CD14-positive monocyte (primary cell): ENCODE data around the gene OSBPL10. TPM values are rescaled to one million over a fixed set of nuclear protein-coding genes. Genes with fewer than 3 reads are reported as not detected.

Experiments
- DNase-seq, 3 donors: peaks; one replicate each; pipeline ENCODE4 v3.0.0-alpha.2; 2011 to 2022
- H2AFZ ChIP-seq: 2 replicates; pipeline ENCODE4 v1.6.0; 2012; ENCODE audit warnings: mild to moderate bottlenecking, low read depth, low read length, inconsistent platforms; ENCODE audit not compliant: insufficient read depth, poor library complexity, severe bottlenecking
- H3K27ac ChIP-seq, 2 donors: 1 replicate in 1 of 2; 2 replicates in 1 of 2; pipeline ENCODE4 v1.5.1; 2012 to 2013; ENCODE audit warnings: low read length in 2 of 2, control low read depth in 1 of 2, inconsistent platforms in 1 of 2, low read depth in 1 of 2, mild to moderate bottlenecking in 1 of 2
- H3K27me3 ChIP-seq, 2 donors: one replicate each; pipeline versions ENCODE4 v1.6.0 to v1.6.1; 2011 to 2013; ENCODE audit warnings: low read length in 2 of 2; ENCODE audit not compliant: control insufficient read depth in 2 of 2, insufficient read depth in 2 of 2
- H3K36me3 ChIP-seq, 2 donors: replicated peaks in 1 of 2; 1 replicate in 1 of 2; 2 replicates in 1 of 2; pipeline versions ENCODE4 v1.5.1 to v1.6.1; 2012 to 2013; ENCODE audit warnings: low read length in 2 of 2, control low read depth in 1 of 2, inconsistent platforms in 1 of 2, mild to moderate bottlenecking in 1 of 2; ENCODE audit not compliant: insufficient read depth in 2 of 2, control insufficient read depth in 1 of 2
- H3K4me1 ChIP-seq, 2 donors: 1 replicate in 1 of 2; 2 replicates in 1 of 2; pipeline versions ENCODE4 v1.5.1 to v1.6.1; 2012 to 2013; ENCODE audit warnings: low read length in 2 of 2, control low read depth in 1 of 2, inconsistent platforms in 1 of 2, mild to moderate bottlenecking in 1 of 2, moderate library complexity in 1 of 2; ENCODE audit not compliant: insufficient read depth in 2 of 2, control insufficient read depth in 1 of 2
- H3K4me2 ChIP-seq: replicated peaks from 2 replicates; pipeline ENCODE3; 2012; ENCODE audit warnings: low read length, moderate library complexity, mild to moderate bottlenecking; ENCODE audit not compliant: poor library complexity, severe bottlenecking; ENCODE audit errors: extremely low read depth
- H3K4me3 ChIP-seq, 3 experiments: fragments of 200-600 bp in 1 of 3; sonication (generic) in 1 of 3; replicated peaks in 1 of 3; 1 replicate in 2 of 3; 2 replicates in 1 of 3; pipeline ENCODE4 v1.5.1; 2011 to 2013; ENCODE audit warnings: low read length in 3 of 3, mild to moderate bottlenecking in 3 of 3, control low read depth in 2 of 3, low read depth in 2 of 3, inconsistent platforms in 1 of 3, moderate library complexity in 1 of 3
- H3K79me2 ChIP-seq: 2 replicates; pipeline ENCODE4 v1.6.0; 2012; ENCODE audit warnings: mild to moderate bottlenecking, control low read depth, inconsistent platforms, low read length, moderate library complexity; ENCODE audit not compliant: insufficient read depth
- H3K9ac ChIP-seq: 2 replicates; pipeline ENCODE4 v1.6.0; 2017; ENCODE audit warnings: low read length, mild to moderate bottlenecking; ENCODE audit not compliant: insufficient read depth, poor library complexity, severe bottlenecking
- H3K9me3 ChIP-seq, 2 donors: replicated peaks in 1 of 2; 1 replicate in 1 of 2; 2 replicates in 1 of 2; pipeline versions ENCODE4 v1.5.1 to v1.6.1; 2012 to 2013; ENCODE audit warnings: low read length in 2 of 2, control low read depth in 1 of 2; ENCODE audit not compliant: control insufficient read depth in 1 of 2, insufficient read depth in 1 of 2
- H4K20me1 ChIP-seq: 2 replicates; pipeline ENCODE4 v1.6.0; 2012; ENCODE audit warnings: mild to moderate bottlenecking, low read length, control low read depth, moderate library complexity; ENCODE audit not compliant: insufficient read depth
- H3K27ac Mint-ChIP-seq, 7 donors: one replicate each; pipeline ENCODE4 v1.8.0; 2020; ENCODE audit warnings: mild to moderate bottlenecking in 7 of 7, mixed read lengths in 7 of 7, moderate library complexity in 6 of 7, inconsistent platforms in 2 of 7
- H3K27me3 Mint-ChIP-seq, 3 donors: one replicate each; pipeline ENCODE4 v1.8.0; 2021 to 2022; ENCODE audit warnings: low read depth in 3 of 3, mild to moderate bottlenecking in 3 of 3, mixed read lengths in 3 of 3, moderate library complexity in 3 of 3, inconsistent platforms in 1 of 3
- H3K36me3 Mint-ChIP-seq, 2 donors: one replicate each; pipeline ENCODE4 v1.8.0; 2020; ENCODE audit warnings: mixed read lengths in 2 of 2, inconsistent platforms in 1 of 2, mild to moderate bottlenecking in 1 of 2
- H3K4me1 Mint-ChIP-seq: one replicate; pipeline ENCODE4 v1.8.0; 2020; ENCODE audit warnings: mild to moderate bottlenecking, mixed read lengths
- H3K4me3 Mint-ChIP-seq, 2 donors: one replicate each; pipeline ENCODE4 v1.8.0; 2020; ENCODE audit warnings: mild to moderate bottlenecking in 2 of 2, mixed read lengths in 2 of 2, moderate library complexity in 1 of 2
- H3K9me3 Mint-ChIP-seq, 7 donors: one replicate each; pipeline ENCODE4 v1.8.0; 2020 to 2022; ENCODE audit warnings: mixed read lengths in 7 of 7, mild to moderate bottlenecking in 6 of 7, moderate library complexity in 6 of 7, inconsistent platforms in 2 of 7
- CTCF ChIP-seq: fragments of 200-600 bp; IDR thresholded peaks from one replicate; pipeline ENCODE4 v1.8.0; 2022; ENCODE audit warnings: antibody characterized with exemption, mild to moderate bottlenecking
- WGBS: methylation state at CpG from one replicate; pipeline ENCODE4 v1.1.5; 2013; ENCODE audit warnings: missing lambda C conversion rate; ENCODE audit not compliant: insufficient coverage; 5-methylcytosine and 5-hydroxymethylcytosine counted together
- intact Hi-C, 2 donors: fragments of 100-400 bp; cut with micrococcal nuclease; formaldehyde crosslinking; loops; one replicate each; pipeline versions ENCODE4 v1.15.0 to v1.15.1; 2023
- polyA plus RNA-seq, 3 donors: library from polyadenylated mRNA; depleted of rRNA in 1 of 3; unstranded in 2 of 3; stranded (reverse) in 1 of 3; fragments of 300-500 nt in 2 of 3; fragments of >200 nt in 1 of 3; fragmentation: Illumina TruSeq in 2 of 3; gene quantifications; 1 replicate in 2 of 3; 2 replicates in 1 of 3; pipeline ENCODE4 v1.2.3, GENCODE V29; 2012 to 2021

Gene OSBPL10
- polyA plus RNA-seq, 3 donors: 0.03 TPM; not detected in 2

- H3K4me3 Mint-ChIP-seq: no peak overlapping the region
- no peaks in the 10 kb centered on the region for H3K36me3 Mint-ChIP-seq
- Histone ChIP-seq H3K27me3 (no peaks in the 10 kb centered on the region), H2AFZ (no peak overlapping the region), H3K9me3 (no peaks in the 10 kb centered on the region), H3K4me2 (no peak overlapping the region), H3K27ac (no peak overlapping the region), H3K9ac (no peak overlapping the region), H3K36me3 (no peaks in the 10 kb centered on the region), H3K4me1 (peaks cover 0 to 3% of the 10 kb centered on the region in 2 donors), H4K20me1 (no peaks in the 10 kb centered on the region), H3K79me2 (no peaks in the 10 kb centered on the region), H3K4me3 (no peak overlapping the region)
- peaks cover 0 to 2% (median 0%) of the 10 kb centered on the region in 3 donors for H3K27me3 Mint-ChIP-seq
- H3K4me1 Mint-ChIP-seq: peaks cover 21% of the 10 kb centered on the region
- no peaks in the 10 kb centered on the region for H3K9me3 Mint-ChIP-seq
- intact Hi-C loops: no loop called here
- WGBS: 10% methylated on average over 3 of the region's 6 CpGs
- peak; percentile 67 for TF ChIP-seq CTCF
- no peak overlapping the region for H3K27ac Mint-ChIP-seq
- peak; percentile 12 to 33 (median 33) for DNase-seq
Observed at GRCh38 chr3:31768479-31769125, 212.5 kb downstream of the OSBPL10 start.

- intact Hi-C loops: no loop called here
- H3K9me3 Mint-ChIP-seq: no peaks in the 10 kb centered on the region
- 93% methylated on average over 4 of the region's 8 CpGs for WGBS
- Histone ChIP-seq H3K9me3 (no peaks in the 10 kb centered on the region), H3K4me1 (no peaks in the 10 kb centered on the region), H3K4me3 (no peak overlapping the region), H3K9ac (no peak overlapping the region), H3K27ac (no peak overlapping the region), H3K4me2 (no peak overlapping the region), H3K36me3 (no peaks in the 10 kb centered on the region), H3K27me3 (no peaks in the 10 kb centered on the region), H4K20me1 (no peaks in the 10 kb centered on the region), H2AFZ (no peak overlapping the region), H3K79me2 (no peaks in the 10 kb centered on the region)
- H3K4me3 Mint-ChIP-seq: no peak overlapping the region
- H3K27me3 Mint-ChIP-seq: peaks cover 0 to 2% (median 0%) of the 10 kb centered on the region in 3 donors
- DNase-seq: no peak
- H3K27ac Mint-ChIP-seq: no peak overlapping the region
- TF ChIP-seq CTCF: no peak
- H3K36me3 Mint-ChIP-seq: no peaks in the 10 kb centered on the region
- H3K4me1 Mint-ChIP-seq: peaks cover 17% of the 10 kb centered on the region
Observed at GRCh38 chr3:31767920-31768319, 213.1 kb downstream of the OSBPL10 start.
